H1 (cell line): ENCODE data around the gene RAVER2. TPM values are rescaled to one million over a fixed set of nuclear protein-coding genes. Genes with fewer than 3 reads are reported as not detected.

Experiments used
- ASH2L ChIP-seq: fragments of 200-600, 300-600 bp; sonication (generic); IDR thresholded peaks from one replicate; pipeline ENCODE4 v1.7.1; 2017; ENCODE audit warnings: low read length
- BCL11A ChIP-seq, 2 experiments: IDR thresholded peaks; one replicate each; pipeline ENCODE4 v1.6.1; 2011; ENCODE audit warnings: low read depth in 2 of 2, low read length in 2 of 2, mild to moderate bottlenecking in 2 of 2
- CHD7 ChIP-seq: fragments of 300-600 bp; sonication (generic); IDR thresholded peaks from 2 replicates; pipeline ENCODE4 v1.7.1; 2012; ENCODE audit warnings: low read length, moderate library complexity, mild to moderate bottlenecking, inconsistent platforms; ENCODE audit not compliant: insufficient replicate concordance
- CREB1 ChIP-seq: IDR thresholded peaks from 2 replicates; pipeline ENCODE4 v1.6.1; 2012; ENCODE audit warnings: inconsistent platforms
- HDAC2 ChIP-seq, 2 experiments: fragments of 300-600 bp in 1 of 2; sonication (generic) in 1 of 2; IDR thresholded peaks; 2 replicates each; pipeline ENCODE4 v1.6.1; 2011 to 2012; ENCODE audit warnings: low read depth in 2 of 2, low read length in 2 of 2, mild to moderate bottlenecking in 2 of 2, moderate library complexity in 2 of 2, borderline replicate concordance in 1 of 2, inconsistent platforms in 1 of 2
- RBBP5 ChIP-seq: IDR thresholded peaks from 2 replicates; pipeline ENCODE4 v1.7.1; 2012; ENCODE audit warnings: low read depth, mild to moderate bottlenecking, inconsistent platforms, low read length, moderate library complexity, borderline replicate concordance
- SIRT6 ChIP-seq: IDR thresholded peaks from one replicate; pipeline ENCODE4 v1.7.1; 2012; ENCODE audit warnings: low read length, inconsistent platforms
- SIX5 ChIP-seq: IDR thresholded peaks from 2 replicates; pipeline ENCODE4 v1.6.1; 2011; ENCODE audit warnings: mild to moderate bottlenecking, low read depth, low read length
- TAF7 ChIP-seq: optimal IDR thresholded peaks from 2 replicates; pipeline ENCODE3; 2011; ENCODE audit warnings: low read depth, mild to moderate bottlenecking, inconsistent platforms, low read length, moderate library complexity, borderline replicate concordance
- polyA plus RNA-seq, 7 experiments: library from polyadenylated mRNA; depleted of rRNA in 3 of 7; stranded (reverse) in 5 of 7; unstranded in 2 of 7; fragments of >200 nt in 5 of 7; fragments of 200-250 nt in 2 of 7; gene quantifications; 1 replicate in 5 of 7; 2 replicates in 1 of 7; 4 replicates in 1 of 7; pipeline versions ENCODE4 v1.2.1 to v1.2.3, GENCODE V29; 2011 to 2013; ENCODE audit warnings: missing spikeins in 2 of 7, mixed read lengths in 2 of 7
- total RNA-seq: library from RNA; stranded (reverse); fragmentation: NEBNext Ultra II Directional; extraction: Animal tissue kit (Norgen Biotek cat#: 25700); gene quantifications from 2 replicates; pipeline ENCODE4 v1.2.1, GENCODE V29; 2021

The RAVER2 gene
- total and polyA plus RNA-seq, 2 of the 8 experiments (the other 6 are each of a cell fraction or from before 2014, with no cell fraction given): 10.5 to 19.5 TPM

GRCh38 chr1:64823691-64824476 lies 79.0 kb downstream of the RAVER2 start (continued):
- TF ChIP-seq CHD7 (peak; percentile 20), TAF7 (no peak), RBBP5 (no peak), CREB1 (no peak), HDAC2 (IDR thresholded peaks at IDR 0.05; ENCODE audit: borderline replicate concordance in 1 of 2, low read depth in 2 of 2, low read length in 2 of 2) (no peak), BCL11A (IDR thresholded peaks at IDR 0.05; ENCODE audit: low read depth in 2 of 2, low read length in 2 of 2) (no peak), ASH2L (no peak), SIRT6 (no peak), SIX5 (no peak)
